ENCODE results near the gene DKC1. TPM values are rescaled to one million over a fixed set of nuclear protein-coding genes. Genes with fewer than 3 reads are reported as not detected.

Gene DKC1
- total RNA-seq, 1 experiment from 2014 or later = 107 TPM

GRCh38 chrX:154748712-154749339, 13.8 kb upstream of the DKC1 start:
- no peaks in the 10 kb centered on the region for H3K36me3 Mint-ChIP-seq (ENCODE audit: insufficient read depth, unreplicated experiment)
- Histone ChIP-seq H3K27me3 (replicated peaks; ENCODE audit: control insufficient read depth, insufficient read depth, low read length) (0 out of 2 replicates have a peak, but pooled peaks cover 2% of the 10 kb centered on the region), H3K9me3 (no peaks in the 10 kb centered on the region), H3K4me1 (no peaks in the 10 kb centered on the region), H3K4me3 (ENCODE audit: low read depth, low read length) (no peak overlapping the region), H3K36me3 (ENCODE audit: control insufficient read depth, insufficient read depth, low read length) (no peaks in the 10 kb centered on the region)
- POLR2A ChIA-PET = interaction anchor here (1.3 kb wide), 1 partner anchor 14 kb away, joined by 4 read pairs; the partner anchor contains the start of gene DKC1
- TF ChIP-seq CTCF (IDR thresholded peaks at IDR 0.05; ENCODE audit: insufficient read depth in 1 of 2, low read depth in 1 of 2, low read length in 1 of 2, severe bottlenecking in 1 of 2, unreplicated experiment in 1 of 2) = peak; percentile 45 to 56
- no TSS peak for BruUV-seq (replicated peaks)
- no peak overlapping the region for H3K27ac Mint-ChIP-seq (ENCODE audit: unreplicated experiment)
- no peaks in the 10 kb centered on the region for H3K9me3 Mint-ChIP-seq (ENCODE audit: unreplicated experiment)
- peaks cover 17% of the 10 kb centered on the region for H3K27me3 Mint-ChIP-seq (ENCODE audit: insufficient read depth, unreplicated experiment)
- H3K4me3 Mint-ChIP-seq (ENCODE audit: unreplicated experiment) = no peak overlapping the region
- intact Hi-C loops (cut with micrococcal nuclease; ENCODE audit: unreplicated experiment) = loop anchor here (2.0 kb wide), 1 partner anchor 92 kb away; no protein-coding TSS in a partner anchor
- peak in 1 of 2 experiments; percentile 57 for DNase-seq
- CTCF ChIA-PET = interaction anchor here (0.6 to 1.2 kb wide), 3 partner anchors 11 to 16 kb away, joined by 3 to 6 read pairs (median 3); partner anchors contain the start of gene DKC1
- H3K4me1 Mint-ChIP-seq (ENCODE audit: low read depth, unreplicated experiment) = no peaks in the 10 kb centered on the region

DNA sequence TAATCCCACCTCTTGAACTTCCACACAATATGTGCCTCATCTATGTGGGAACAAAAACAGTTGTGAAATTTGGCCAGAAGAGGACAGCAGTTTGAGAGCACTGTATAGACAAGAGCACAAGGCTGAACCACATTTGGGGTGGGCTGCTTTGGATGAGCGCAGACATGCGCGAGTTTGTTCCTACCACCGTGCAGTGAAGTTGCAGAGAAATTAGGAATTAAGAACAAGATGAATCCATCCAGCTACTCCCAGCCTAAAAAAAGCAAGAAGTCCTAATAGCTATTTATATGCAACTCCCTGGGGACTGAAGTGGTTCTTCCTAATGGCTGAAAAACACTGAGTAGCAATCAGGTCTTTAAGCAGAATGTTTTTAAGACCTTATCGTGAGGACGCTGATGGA, 12.8 kb upstream of the DKC1 start:
- Mint-ChIP-seq H3K27ac (ENCODE audit: unreplicated experiment) (no peak overlapping the region), H3K9me3 (ENCODE audit: unreplicated experiment) (no peaks in the 10 kb centered on the region), H3K36me3 (ENCODE audit: insufficient read depth, unreplicated experiment) (no peaks in the 10 kb centered on the region), H3K4me1 (ENCODE audit: low read depth, unreplicated experiment) (no peaks in the 10 kb centered on the region), H3K4me3 (ENCODE audit: unreplicated experiment) (no peak overlapping the region), H3K27me3 (ENCODE audit: insufficient read depth, unreplicated experiment) (peaks cover 17% of the 10 kb centered on the region)
- no peak for TF ChIP-seq CTCF (IDR thresholded peaks at IDR 0.05; ENCODE audit: insufficient read depth in 1 of 2, low read depth in 1 of 2, low read length in 1 of 2, severe bottlenecking in 1 of 2, unreplicated experiment in 1 of 2)
- no peaks in the 10 kb centered on the region for H3K9me3 ChIP-seq
- DNase-seq = no peak
- H3K4me1 ChIP-seq = no peaks in the 10 kb centered on the region
- H3K36me3 ChIP-seq (ENCODE audit: control insufficient read depth, insufficient read depth, low read length) = no peaks in the 10 kb centered on the region
- ChIA-PET POLR2A (interaction anchor here (0.6 kb wide), 1 partner anchor 50 kb away, joined by 7 read pairs; no protein-coding TSS in a partner anchor), CTCF (interaction anchor here (1.2 to 1.6 kb wide), 2 partner anchors 12 to 13 kb away, joined by 3 to 4 read pairs; partner anchors contain the start of gene DKC1)
- intact Hi-C loops (cut with micrococcal nuclease; ENCODE audit: unreplicated experiment) = loop anchor here (2.0 kb wide), 1 partner anchor 91 kb away; no protein-coding TSS in a partner anchor
- H3K4me3 ChIP-seq (ENCODE audit: low read depth, low read length) = no peak overlapping the region
- no TSS peak for BruUV-seq (replicated peaks)
- H3K27me3 ChIP-seq (replicated peaks; ENCODE audit: control insufficient read depth, insufficient read depth, low read length) = 0 out of 2 replicates have a peak, but pooled peaks cover 2% of the 10 kb centered on the region

DNA sequence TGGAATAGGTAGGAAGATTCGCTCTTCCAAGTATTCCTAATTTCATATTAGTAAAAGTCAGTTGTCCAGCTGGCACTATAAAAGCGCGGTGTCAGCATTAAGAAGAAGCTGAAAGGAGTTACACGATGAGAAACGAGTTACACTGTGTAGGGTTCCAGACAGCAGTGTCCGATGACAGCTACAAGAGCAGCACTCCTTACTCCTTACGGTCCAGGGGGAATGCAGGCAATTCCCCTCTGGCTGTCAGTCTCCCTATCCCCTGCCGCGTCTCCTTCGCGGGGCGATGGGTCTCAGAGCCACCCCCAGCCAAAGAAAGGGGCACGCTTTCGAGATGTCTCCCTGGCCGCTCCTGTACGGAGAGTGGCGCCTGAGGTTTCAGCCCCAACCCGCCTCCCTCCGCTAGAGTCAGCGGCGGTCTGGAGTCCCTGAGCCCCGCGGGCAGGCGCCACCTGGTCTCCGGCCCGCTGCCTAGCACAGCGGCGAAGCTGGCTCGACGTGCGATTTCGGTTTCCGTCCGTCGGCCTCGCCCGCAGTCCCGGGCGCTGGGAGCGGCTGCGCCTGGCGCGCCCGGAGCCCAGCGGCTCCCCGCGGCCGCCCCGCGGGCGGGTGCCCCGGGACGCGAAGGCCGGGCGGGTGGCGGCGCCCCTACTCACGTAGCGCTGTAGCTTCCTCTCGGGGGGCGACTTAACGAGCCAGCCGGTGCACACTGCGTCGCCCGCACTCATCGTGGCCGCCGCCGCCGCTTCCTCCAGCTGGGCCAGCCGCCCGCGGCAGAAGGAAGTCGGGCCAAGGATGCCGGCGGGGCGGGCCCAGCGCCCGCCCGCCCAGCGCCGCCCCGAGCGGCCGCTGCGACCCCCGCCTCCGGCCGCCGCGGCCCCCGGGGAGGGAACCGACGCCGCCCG, 12.1 kb upstream of the DKC1 start, which contains the start of gene GAB3:
Gene GAB3, minus strand, starts transcription at position 777 of the 902 bp plus-strand sequence. Its CDS starts 52 bp downstream, at position 725.
- TF ChIP-seq CTCF (IDR thresholded peaks at IDR 0.05; ENCODE audit: insufficient read depth in 1 of 2, low read depth in 1 of 2, low read length in 1 of 2, severe bottlenecking in 1 of 2, unreplicated experiment in 1 of 2) = no peak
- BruUV-seq (replicated peaks) = no TSS peak
- Histone ChIP-seq H3K4me3 (ENCODE audit: low read depth, low read length) (peak within 1 kb of the TSS; percentile 29), H3K27me3 (replicated peaks; ENCODE audit: control insufficient read depth, insufficient read depth, low read length) (0 out of 2 replicates have a peak, but pooled peaks cover 2% of the 10 kb centered on the region), H3K36me3 (ENCODE audit: control insufficient read depth, insufficient read depth, low read length) (no peaks in the 10 kb centered on the region), H3K9me3 (no peaks in the 10 kb centered on the region), H3K4me1 (no peaks in the 10 kb centered on the region)
- intact Hi-C loops (cut with micrococcal nuclease; ENCODE audit: unreplicated experiment) = no loop called here
- peak within 1 kb of the TSS; percentile 59 for H3K4me3 Mint-ChIP-seq (ENCODE audit: unreplicated experiment)
- POLR2A ChIA-PET = interaction anchor here (0.6 kb wide), 1 partner anchor 49 kb away, joined by 7 read pairs; no protein-coding TSS in a partner anchor
- H3K27me3 Mint-ChIP-seq (ENCODE audit: insufficient read depth, unreplicated experiment) = peaks cover 17% of the 10 kb centered on the region
- H3K27ac Mint-ChIP-seq (ENCODE audit: unreplicated experiment) = no peak within 1 kb of the TSS
- no peaks in the 10 kb centered on the region for H3K4me1 Mint-ChIP-seq (ENCODE audit: low read depth, unreplicated experiment)
- H3K9me3 Mint-ChIP-seq (ENCODE audit: unreplicated experiment) = no peaks in the 10 kb centered on the region
- CTCF ChIA-PET = interaction anchor here (1.6 kb wide), 1 partner anchor 12 kb away, joined by 4 read pairs; the partner anchor contains the start of gene DKC1
- DNase-seq = peak in 1 of 2 experiments; percentile 20
- H3K36me3 Mint-ChIP-seq (ENCODE audit: insufficient read depth, unreplicated experiment) = no peaks in the 10 kb centered on the region

Data from Caco-2 (cell line).